HG02588 (cell line): ENCODE data around the gene SMIM45.

ENCODE experiments used
- ATAC-seq: cut with Tn5 transposase; IDR thresholded peaks from one replicate; pipeline ENCODE4 v1.9.1; 2021; ENCODE audit warnings: mild to moderate bottlenecking, moderate library complexity; ENCODE audit not compliant: unreplicated experiment

The SMIM45 gene

GRCh38 chr22:41951898-41952474 lies at the start of gene SMIM45:
Gene SMIM45 (plus strand): TSS chr22:41952150.
- ATAC-seq: no peak

GRCh38 chr22:41902932-41903421 lies 49.0 kb upstream of the SMIM45 start:
- no peak for ATAC-seq

GRCh38 chr22:41904450-41905410 lies 47.2 kb upstream of the SMIM45 start:
- ATAC-seq: no peak

- ATAC-seq: no peak
Observed at GRCh38 chr22:41905411-41906202, 46.3 kb upstream of the SMIM45 start.

GRCh38 chr22:41906822-41907221 lies 45.1 kb upstream of the SMIM45 start:
- ATAC-seq: no peak

GRCh38 chr22:41907436-41908401 lies 44.2 kb upstream of the SMIM45 start:
- no peak for ATAC-seq

GRCh38 chr22:41908411-41909309 lies 43.3 kb upstream of the SMIM45 start:
- no peak for ATAC-seq

- no peak for ATAC-seq
Observed at GRCh38 chr22:41909310-41910049, 42.5 kb upstream of the SMIM45 start.

- no peak for ATAC-seq
Observed at GRCh38 chr22:41910050-41911000, 41.6 kb upstream of the SMIM45 start.

- no peak for ATAC-seq
Observed at GRCh38 chr22:41911001-41911611, 40.8 kb upstream of the SMIM45 start.

- ATAC-seq: no peak
Observed at GRCh38 chr22:41912338-41913039, 39.5 kb upstream of the SMIM45 start.

GRCh38 chr22:41913040-41913719 lies 38.8 kb upstream of the SMIM45 start:
- ATAC-seq: no peak

- no peak for ATAC-seq
Observed at GRCh38 chr22:41913842-41914534, 38.0 kb upstream of the SMIM45 start.

- no peak for ATAC-seq
Observed at GRCh38 chr22:41914611-41915034, 37.3 kb upstream of the SMIM45 start.
